Ectodermal cell (in vitro differentiated cells): ENCODE results near the gene GRID2.

Experiments
- H3K27ac ChIP-seq: 2 replicates; pipeline ENCODE4 v1.7.0; 2013; ENCODE audit warnings: mild to moderate bottlenecking, low read depth, low read length; ENCODE audit not compliant: insufficient read depth, poor library complexity, severe bottlenecking
- H3K27me3 ChIP-seq: 2 replicates; pipeline ENCODE4 v1.7.0; 2013; ENCODE audit warnings: mild to moderate bottlenecking, low read length; ENCODE audit not compliant: insufficient read depth, control insufficient read depth, poor library complexity, severe bottlenecking
- H3K36me3 ChIP-seq: one replicate; pipeline ENCODE4 v1.7.0; 2013; ENCODE audit warnings: low read length; ENCODE audit not compliant: control insufficient read depth, insufficient read depth
- H3K4me1 ChIP-seq: one replicate; pipeline ENCODE4 v1.7.0; 2013; ENCODE audit warnings: low read length; ENCODE audit not compliant: control insufficient read depth, insufficient read depth
- H3K4me3 ChIP-seq: 2 replicates; pipeline ENCODE4 v1.7.0; 2013; ENCODE audit warnings: low read depth, low read length, control low read depth; ENCODE audit not compliant: insufficient read depth
- H3K9me3 ChIP-seq: 2 replicates; pipeline ENCODE4 v1.7.0; 2013; ENCODE audit warnings: mild to moderate bottlenecking, low read length, moderate library complexity; ENCODE audit not compliant: control insufficient read depth
- WGBS, 2 experiments: methylation state at CpG; one replicate each; pipeline ENCODE4 v1.1.7; 2013; ENCODE audit warnings: missing lambda C conversion rate in 2 of 2; 5-methylcytosine and 5-hydroxymethylcytosine counted together

GRID2 gene

GRCh38 chr4:92580816-92581215 lies 277.1 kb downstream of the GRID2 start:
- no peak overlapping the region for H3K4me3 ChIP-seq
- no peak overlapping the region for H3K27ac ChIP-seq
- no peaks in the 10 kb centered on the region for H3K36me3 ChIP-seq
- H3K4me1 ChIP-seq: no peaks in the 10 kb centered on the region
- H3K9me3 ChIP-seq: no peaks in the 10 kb centered on the region
- WGBS, 2 experiments: 83 to 94% methylated on average over 1 of the region's 1 CpG
- H3K27me3 ChIP-seq: no peaks in the 10 kb centered on the region

- 67 to 74% methylated on average over 2 of the region's 2 CpGs for WGBS, 2 experiments
- Histone ChIP-seq H3K4me1 (no peaks in the 10 kb centered on the region), H3K27me3 (no peaks in the 10 kb centered on the region), H3K4me3 (no peak overlapping the region), H3K27ac (no peak overlapping the region), H3K36me3 (no peaks in the 10 kb centered on the region), H3K9me3 (no peaks in the 10 kb centered on the region)
Measured at GRCh38 chr4:92599044-92599443, 295.3 kb downstream of the GRID2 start.

DNA sequence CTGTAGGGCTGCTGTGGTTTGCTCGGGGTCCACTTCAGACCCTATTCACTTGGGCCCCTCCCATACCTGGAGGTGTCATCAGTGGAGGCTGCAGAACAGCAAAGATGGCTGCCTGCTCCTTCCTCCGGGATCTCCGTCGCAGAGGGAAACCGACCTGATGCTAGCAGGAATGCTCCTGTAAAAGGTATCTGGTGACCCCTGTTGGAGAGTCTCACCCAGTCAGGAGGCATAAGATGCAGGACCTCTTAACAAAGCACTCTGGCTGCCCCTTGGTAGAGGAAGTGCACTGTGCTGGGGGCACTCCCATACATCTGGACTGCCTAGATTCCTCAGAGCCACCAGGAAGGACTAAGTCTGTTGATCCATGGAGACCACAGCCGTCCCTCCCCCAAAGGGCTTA lies 296.9 kb downstream of the GRID2 start:
- Histone ChIP-seq H3K4me3 (no peak overlapping the region), H3K36me3 (no peaks in the 10 kb centered on the region), H3K27me3 (no peaks in the 10 kb centered on the region), H3K27ac (no peak overlapping the region), H3K4me1 (no peaks in the 10 kb centered on the region), H3K9me3 (no peaks in the 10 kb centered on the region)
- WGBS, 2 experiments: 87% methylated on average over 6 of the region's 6 CpGs

DNA sequence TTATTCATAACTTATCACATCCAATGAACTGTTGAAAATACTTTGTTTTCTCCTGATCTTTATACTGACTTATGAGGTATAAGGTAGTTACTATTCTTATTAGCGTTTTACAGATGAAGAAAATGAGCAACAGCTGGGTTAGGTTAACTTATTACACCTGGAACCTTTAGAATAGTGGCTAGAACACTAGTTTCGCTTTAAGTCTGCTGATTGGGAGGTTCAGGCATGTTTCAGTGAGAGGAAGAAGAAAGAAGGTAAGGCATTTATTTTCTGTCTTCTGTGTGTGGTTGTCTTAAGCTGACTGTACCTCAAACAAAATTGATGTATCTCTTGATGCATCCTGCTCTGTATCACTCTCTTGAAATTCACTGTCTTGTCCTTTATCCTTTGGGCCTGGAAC lies 302.5 kb downstream of the GRID2 start:
- no peak overlapping the region for H3K27ac ChIP-seq
- no peaks in the 10 kb centered on the region for H3K36me3 ChIP-seq
- 92 to 95% methylated on average over 2 of the region's 2 CpGs for WGBS, 2 experiments
- H3K9me3 ChIP-seq: no peaks in the 10 kb centered on the region
- no peaks in the 10 kb centered on the region for H3K27me3 ChIP-seq
- H3K4me3 ChIP-seq: no peak overlapping the region
- no peaks in the 10 kb centered on the region for H3K4me1 ChIP-seq

GRCh38 chr4:92615049-92615448 lies 311.3 kb downstream of the GRID2 start:
- WGBS, 2 experiments: 0 to 13% methylated on average over 1 of the region's 1 CpG
- no peak overlapping the region for H3K4me3 ChIP-seq
- no peaks in the 10 kb centered on the region for H3K4me1 ChIP-seq
- H3K9me3 ChIP-seq: no peaks in the 10 kb centered on the region
- no peaks in the 10 kb centered on the region for H3K27me3 ChIP-seq
- no peak overlapping the region for H3K27ac ChIP-seq
- no peaks in the 10 kb centered on the region for H3K36me3 ChIP-seq

- WGBS, 2 experiments: 69 to 76% methylated on average over 2 of the region's 2 CpGs
- H3K27me3 ChIP-seq: no peaks in the 10 kb centered on the region
- no peaks in the 10 kb centered on the region for H3K9me3 ChIP-seq
- no peak overlapping the region for H3K27ac ChIP-seq
- no peaks in the 10 kb centered on the region for H3K36me3 ChIP-seq
- H3K4me3 ChIP-seq: no peak overlapping the region
- H3K4me1 ChIP-seq: no peaks in the 10 kb centered on the region
Measured at GRCh38 chr4:92618968-92619367, 315.2 kb downstream of the GRID2 start.

- no peaks in the 10 kb centered on the region for H3K9me3 ChIP-seq
- no peak overlapping the region for H3K27ac ChIP-seq
- no peak overlapping the region for H3K4me3 ChIP-seq
- 80 to 100% methylated on average over 1 to 2 of the region's 2 CpGs for WGBS, 2 experiments
- no peaks in the 10 kb centered on the region for H3K27me3 ChIP-seq
- H3K36me3 ChIP-seq: no peaks in the 10 kb centered on the region
- no peaks in the 10 kb centered on the region for H3K4me1 ChIP-seq
Measured at GRCh38 chr4:92629302-92629701, 325.5 kb downstream of the GRID2 start.

GRCh38 chr4:92634882-92635281 lies 331.1 kb downstream of the GRID2 start:
- Histone ChIP-seq H3K4me1 (no peaks in the 10 kb centered on the region), H3K36me3 (no peaks in the 10 kb centered on the region), H3K9me3 (no peaks in the 10 kb centered on the region), H3K4me3 (no peak overlapping the region), H3K27ac (no peak overlapping the region), H3K27me3 (no peaks in the 10 kb centered on the region)
- WGBS, 2 experiments: 82 to 93% methylated on average over 3 of the region's 3 CpGs

- Histone ChIP-seq H3K27me3 (no peaks in the 10 kb centered on the region), H3K9me3 (no peaks in the 10 kb centered on the region), H3K4me1 (no peaks in the 10 kb centered on the region), H3K27ac (no peak overlapping the region), H3K36me3 (no peaks in the 10 kb centered on the region), H3K4me3 (no peak overlapping the region)
- WGBS, 2 experiments: 82 to 84% methylated on average over 6 of the region's 6 CpGs
Measured at GRCh38 chr4:92636038-92636806, 332.5 kb downstream of the GRID2 start.

GRCh38 chr4:92641409-92641808 lies 337.6 kb downstream of the GRID2 start:
- no peaks in the 10 kb centered on the region for H3K4me1 ChIP-seq
- H3K4me3 ChIP-seq: no peak overlapping the region
- no peaks in the 10 kb centered on the region for H3K27me3 ChIP-seq
- WGBS, 2 experiments: 100% methylated on average over 1 to 3 of the region's 3 CpGs
- H3K9me3 ChIP-seq: no peaks in the 10 kb centered on the region
- H3K36me3 ChIP-seq: no peaks in the 10 kb centered on the region
- no peak overlapping the region for H3K27ac ChIP-seq
